HG02885 (cell line): Measurements from ENCODE around the gene LONP1.
"Not testable (repeated sequence)": the region's sequence is repeated elsewhere in the genome, so short reads cannot be mapped to it uniquely, and the experiment has no call there.

ENCODE experiments used
- ATAC-seq: cut with Tn5 transposase; IDR thresholded peaks from one replicate; pipeline ENCODE4 v1.9.1; 2021; ENCODE audit warnings: mild to moderate bottlenecking; ENCODE audit not compliant: unreplicated experiment, poor library complexity

LONP1 gene

DNA sequence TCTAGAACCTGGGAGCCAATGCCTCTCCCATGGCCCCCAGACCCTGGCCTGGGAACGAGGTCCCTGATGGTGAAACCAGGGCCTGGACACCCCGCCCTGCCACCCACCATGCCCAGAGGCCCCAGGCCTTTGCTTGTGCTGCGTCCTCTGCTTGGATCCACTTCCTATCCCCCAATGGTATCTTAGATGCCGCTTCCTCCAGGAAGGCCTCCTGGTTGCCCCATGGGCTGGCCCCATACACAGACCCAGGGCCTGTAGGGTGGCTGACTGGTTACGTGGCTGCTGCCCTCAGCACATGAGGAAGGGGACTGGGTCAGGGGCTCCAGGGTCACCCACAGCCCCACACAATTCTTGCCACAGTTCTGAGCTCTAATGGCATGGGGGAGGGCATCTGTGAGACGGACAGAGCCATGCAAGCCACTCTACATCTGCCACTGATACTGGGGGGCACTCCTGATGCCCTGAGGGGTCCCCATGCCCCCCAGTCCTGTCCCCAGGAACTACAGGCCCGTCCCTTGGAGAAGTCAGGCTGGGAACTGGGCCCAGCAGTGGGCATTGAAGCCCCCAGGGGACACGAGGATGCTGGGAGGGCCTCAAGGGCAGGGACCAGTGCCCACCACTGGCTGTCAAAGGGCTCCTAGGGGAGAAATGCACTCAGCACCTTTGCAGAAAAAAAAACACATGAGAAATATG is 24.8 kb downstream of the LONP1 start:
- ATAC-seq: no peak

DNA sequence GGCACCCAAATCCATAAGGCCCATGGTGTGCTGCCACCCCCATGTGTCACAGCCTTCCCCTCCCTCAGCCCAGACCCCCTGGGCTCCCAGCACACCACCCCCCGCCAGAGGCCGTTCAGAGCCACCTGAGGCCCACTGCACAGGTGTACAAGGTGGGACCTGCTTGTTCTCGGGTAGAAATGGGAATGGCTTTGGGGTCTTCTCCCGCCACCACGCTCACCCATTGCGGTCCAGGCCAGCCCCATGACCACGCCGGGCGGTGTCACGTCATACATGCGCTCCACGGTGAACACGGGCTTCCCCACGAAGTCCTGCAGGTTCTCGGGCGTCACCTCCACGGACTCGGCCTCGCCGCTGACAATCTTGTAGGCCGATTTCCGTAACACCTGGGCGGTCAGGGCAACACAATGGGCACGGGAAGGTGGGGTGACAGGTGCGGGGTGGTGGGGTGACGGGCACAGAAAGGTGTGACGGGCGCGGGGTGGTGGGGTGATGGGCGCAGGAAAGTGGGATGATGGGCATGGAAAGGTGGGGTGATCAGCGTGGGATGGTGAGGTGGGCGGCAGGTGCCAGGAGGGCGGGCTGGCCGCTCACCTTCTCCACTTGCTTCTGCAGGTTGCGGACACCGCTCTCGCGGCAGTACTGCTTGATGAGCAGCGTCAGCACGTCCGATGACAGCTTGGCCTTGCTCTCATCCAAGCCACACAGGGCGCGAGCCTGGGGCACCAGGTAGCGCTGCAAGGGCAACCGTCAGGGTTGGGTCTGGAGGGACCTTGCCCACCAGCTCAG is 25.6 kb downstream of the LONP1 start:
- ATAC-seq: no peak

DNA sequence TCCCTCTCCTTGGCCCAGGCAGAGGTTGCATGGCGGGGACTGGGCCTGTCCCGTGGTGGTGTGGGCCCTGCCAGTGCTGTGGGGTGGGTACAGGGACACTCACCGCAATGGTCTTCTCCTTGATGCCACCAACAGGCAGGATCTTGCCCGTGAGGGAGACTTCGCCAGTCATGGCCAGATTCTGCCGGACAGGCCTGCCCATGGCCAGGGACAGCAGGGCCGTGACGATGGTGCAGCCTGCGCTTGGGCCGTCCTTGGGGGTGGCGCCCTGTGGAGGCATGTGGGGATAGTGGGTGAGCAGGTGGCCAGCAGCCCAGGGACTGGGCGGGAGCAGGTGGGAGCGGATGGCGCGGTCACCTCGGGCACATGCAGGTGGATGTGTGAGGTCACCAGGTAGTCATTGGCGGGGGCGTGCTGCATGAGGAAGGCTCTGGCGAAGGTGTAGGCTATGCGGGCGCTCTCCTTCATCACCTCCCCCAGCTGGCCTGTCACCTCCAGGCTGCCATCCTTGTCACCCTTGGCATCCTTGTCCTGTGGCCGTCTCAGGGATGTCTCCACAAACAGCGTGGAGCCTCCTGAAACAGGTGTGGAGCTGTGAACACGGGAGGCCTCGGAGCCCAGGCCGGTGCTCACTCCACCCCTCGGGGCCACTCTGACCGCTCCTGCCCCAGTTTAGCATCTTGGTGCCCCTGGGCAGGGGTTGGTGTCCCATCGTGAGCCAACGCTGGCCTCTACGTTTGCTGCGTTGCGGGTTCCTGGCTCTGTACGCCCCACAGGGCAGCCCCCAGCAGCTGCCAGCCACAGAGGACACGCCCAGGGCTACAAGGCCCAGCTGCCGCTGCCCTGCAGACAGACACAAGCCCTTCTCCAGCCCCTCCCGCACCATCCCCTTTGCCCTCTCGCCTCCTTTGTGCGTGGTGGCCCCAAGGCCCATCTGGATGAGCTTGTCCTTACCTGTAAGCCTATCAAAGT is 26.5 kb downstream of the LONP1 start:
- ATAC-seq: no peak

DNA sequence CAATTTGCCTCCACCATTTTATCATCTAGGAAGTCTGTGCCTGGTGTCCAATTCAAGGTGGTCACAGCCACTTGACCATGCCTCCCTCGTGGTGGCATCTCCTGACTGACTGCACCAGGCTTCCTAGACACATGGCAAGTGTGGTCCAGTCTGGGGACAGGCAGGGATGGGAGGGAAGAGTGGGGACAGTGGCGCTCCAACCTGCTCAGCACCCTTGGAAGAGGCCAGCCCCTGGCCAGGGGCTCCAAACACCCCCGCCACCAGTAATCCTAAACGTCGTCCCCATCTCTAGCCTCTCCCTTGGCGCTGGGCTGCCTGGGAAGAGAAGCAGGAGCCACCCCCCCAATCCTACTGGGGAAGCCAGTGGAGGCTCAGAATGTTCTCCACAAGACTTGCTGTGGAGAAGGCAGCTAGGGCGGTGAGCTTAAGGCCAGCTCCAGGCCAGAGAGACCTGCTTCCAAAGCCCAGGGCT is 27.2 kb downstream of the LONP1 start:
- ATAC-seq: no peak

- no peak for ATAC-seq
Observed at GRCh38 chr19:5691822-5692722, 27.9 kb downstream of the LONP1 start.

GRCh38 chr19:5690955-5691821 is 28.8 kb downstream of the LONP1 start:
- no peak for ATAC-seq

GRCh38 chr19:5690125-5690954 is 29.6 kb downstream of the LONP1 start, which contains the start of gene RPL36:
Gene RPL36 (plus strand): TSS chr19:5690295. CDS start chr19:5690508, 213 bp downstream.
- peak; percentile 58 for ATAC-seq

GRCh38 chr19:5688262-5688881 is 31.6 kb downstream of the LONP1 start:
- ATAC-seq: not testable (repeated sequence)

GRCh38 chr19:5687360-5688198 is 32.4 kb downstream of the LONP1 start:
- no peak for ATAC-seq

- ATAC-seq: peak; percentile 61
Observed at GRCh38 chr19:5686647-5687359, 33.1 kb downstream of the LONP1 start.

DNA sequence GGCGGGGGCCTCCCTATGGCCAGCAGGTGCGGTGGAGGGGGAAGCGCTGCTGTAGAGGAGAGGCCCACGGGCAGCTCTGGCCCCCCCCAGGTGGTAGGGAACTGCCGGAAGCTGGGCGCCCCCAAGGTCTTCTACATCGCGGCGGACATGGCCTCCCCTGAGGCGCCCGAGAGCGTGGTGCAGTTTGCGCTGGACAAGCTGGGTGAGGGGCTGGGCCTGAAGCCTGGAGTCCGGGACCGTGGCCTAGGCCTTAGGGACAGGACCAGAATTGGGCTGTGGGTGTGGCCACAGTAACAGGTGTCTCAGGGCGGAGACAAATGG is 33.7 kb downstream of the LONP1 start:
- no peak for ATAC-seq

- ATAC-seq: no peak
Observed at GRCh38 chr19:5684694-5685430, 35.1 kb downstream of the LONP1 start.

- no peak for ATAC-seq
Observed at GRCh38 chr19:5683177-5683886, 36.6 kb downstream of the LONP1 start.

- ATAC-seq: no peak
Observed at GRCh38 chr19:5682107-5682482, 37.9 kb downstream of the LONP1 start.
